Measurements from ENCODE around the gene DOCK8.

The DOCK8 gene

DNA sequence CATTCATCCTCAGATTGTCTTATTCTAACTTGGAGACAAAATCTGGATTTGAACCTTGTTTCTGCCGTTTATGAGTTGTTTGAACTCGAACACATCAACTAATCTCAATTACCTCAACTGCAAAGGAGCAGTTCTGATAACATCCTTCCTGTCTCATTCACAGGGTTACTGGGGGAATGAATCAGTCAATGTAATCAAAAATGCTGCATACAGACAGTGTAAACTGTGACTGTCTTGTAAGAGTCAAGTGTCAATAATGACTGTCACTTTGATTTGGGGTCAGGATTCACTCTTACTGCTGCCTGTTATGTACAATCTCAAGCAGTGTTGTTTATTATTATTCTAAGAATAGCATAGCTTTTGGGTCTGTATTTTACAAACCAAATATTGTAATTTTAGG lies 273.8 kb downstream of the DOCK8 start:
- H3K4me3 ChIP-seq (ENCODE audit: low read depth, low read length), result no peak overlapping the region

DNA sequence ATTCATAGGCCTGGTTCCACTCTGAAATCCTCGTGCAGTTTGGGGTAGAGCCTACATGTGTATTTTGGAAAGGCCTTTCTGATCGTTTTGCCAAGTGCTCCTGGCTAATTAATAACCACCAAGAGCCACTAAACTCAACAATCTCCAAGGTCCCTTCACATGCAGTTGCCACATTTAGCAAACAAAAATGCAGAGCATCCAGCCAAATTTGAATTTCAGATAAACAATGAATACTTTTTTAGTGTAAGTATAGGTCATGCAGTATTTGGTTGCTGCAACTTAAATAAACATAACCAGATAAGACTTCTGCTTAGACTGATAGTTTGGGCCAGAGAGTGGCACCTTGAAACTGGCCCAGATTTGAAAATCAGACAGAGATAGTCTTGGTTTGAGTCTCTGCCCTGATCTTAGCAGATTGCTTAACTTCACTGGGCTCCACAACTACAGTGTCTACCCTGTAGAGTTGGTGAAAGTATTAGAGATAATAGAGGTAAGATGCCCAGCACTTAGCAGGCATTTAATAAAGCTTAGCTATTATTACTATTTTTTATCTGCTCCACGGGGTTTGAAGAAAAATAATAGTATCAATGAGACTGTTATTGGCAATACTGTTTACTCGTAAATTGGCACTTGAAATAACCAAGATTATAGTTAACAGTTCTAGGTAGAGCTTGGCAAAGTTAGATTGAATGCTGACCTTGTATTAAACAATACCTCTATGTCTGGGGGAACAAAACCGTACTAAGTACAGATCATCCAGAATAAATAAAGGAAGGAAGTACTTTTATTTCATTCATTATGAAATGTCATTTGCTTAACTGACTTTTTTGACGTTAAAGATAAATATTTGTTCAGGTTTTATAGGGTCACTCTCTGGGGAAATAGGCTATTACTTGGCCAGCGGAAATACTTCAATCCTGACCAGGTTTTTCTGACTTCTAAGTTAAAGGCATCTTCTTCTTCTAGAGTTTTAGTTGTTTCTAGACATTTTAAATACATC lies 274.8 kb downstream of the DOCK8 start:
- no peak overlapping the region for H3K4me3 ChIP-seq (ENCODE audit: low read depth, low read length)

DNA sequence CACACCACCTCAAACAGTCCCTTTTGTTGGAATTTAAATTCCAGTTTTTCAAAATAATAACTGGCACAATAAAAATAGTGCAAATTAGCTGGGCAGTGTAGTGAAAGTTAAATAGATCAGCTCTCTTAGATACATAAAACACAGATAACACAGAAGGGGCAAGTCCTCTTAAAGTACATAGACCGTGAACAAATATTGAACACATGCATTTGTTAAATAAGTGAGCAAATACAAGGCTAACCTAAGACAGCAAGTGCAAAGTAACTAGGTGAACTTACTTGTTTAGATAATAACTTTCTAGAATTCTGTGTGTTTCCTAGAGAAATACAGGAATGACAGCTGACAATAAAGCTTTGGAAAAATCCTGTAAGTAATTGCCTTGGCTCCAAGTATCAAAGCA lies 280.1 kb downstream of the DOCK8 start:
- H3K4me3 ChIP-seq (ENCODE audit: low read depth, low read length), result no peak overlapping the region

DNA sequence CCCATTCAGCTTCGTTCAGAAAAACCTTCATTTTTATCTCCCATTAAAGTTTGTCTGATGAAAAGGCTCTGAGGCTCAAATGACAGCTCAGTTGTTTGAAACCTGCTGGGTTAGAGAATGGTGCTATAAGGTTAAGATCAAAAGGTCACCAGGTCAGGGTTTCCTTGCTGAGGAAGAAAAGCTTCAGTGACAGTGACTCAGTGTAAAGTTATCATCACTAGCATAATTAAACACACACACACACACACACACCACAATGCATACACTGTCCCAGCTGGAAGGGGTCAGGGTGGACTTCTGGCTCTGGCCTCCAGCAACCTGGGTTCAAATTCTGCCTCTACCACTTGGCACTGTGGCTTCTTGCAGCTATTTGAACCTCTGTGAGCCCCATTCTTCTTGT lies 281.1 kb downstream of the DOCK8 start:
- H3K4me3 ChIP-seq (ENCODE audit: low read depth, low read length), result no peak overlapping the region

DNA sequence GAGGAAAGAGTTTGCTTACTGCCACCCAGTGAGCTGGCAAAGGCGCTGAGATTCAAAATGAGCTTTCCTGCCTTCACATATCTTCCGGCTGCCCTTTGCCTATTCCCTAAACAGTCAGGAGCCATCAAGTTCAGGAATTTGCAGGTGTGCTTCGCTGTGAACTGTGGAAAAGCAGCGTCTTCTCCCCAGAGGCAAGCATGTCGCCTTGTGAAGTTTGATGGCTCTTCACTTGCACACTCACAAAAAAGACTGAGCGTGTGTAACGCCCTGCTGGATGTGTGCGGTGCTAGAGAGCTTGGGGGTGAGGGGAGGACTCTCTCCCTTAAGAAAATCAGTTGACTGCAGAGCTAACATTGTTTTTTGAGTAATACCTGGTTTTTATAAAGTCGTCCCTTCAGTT lies 288.7 kb downstream of the DOCK8 start:
- H3K4me3 ChIP-seq (ENCODE audit: low read depth, low read length), result no peak overlapping the region

DNA sequence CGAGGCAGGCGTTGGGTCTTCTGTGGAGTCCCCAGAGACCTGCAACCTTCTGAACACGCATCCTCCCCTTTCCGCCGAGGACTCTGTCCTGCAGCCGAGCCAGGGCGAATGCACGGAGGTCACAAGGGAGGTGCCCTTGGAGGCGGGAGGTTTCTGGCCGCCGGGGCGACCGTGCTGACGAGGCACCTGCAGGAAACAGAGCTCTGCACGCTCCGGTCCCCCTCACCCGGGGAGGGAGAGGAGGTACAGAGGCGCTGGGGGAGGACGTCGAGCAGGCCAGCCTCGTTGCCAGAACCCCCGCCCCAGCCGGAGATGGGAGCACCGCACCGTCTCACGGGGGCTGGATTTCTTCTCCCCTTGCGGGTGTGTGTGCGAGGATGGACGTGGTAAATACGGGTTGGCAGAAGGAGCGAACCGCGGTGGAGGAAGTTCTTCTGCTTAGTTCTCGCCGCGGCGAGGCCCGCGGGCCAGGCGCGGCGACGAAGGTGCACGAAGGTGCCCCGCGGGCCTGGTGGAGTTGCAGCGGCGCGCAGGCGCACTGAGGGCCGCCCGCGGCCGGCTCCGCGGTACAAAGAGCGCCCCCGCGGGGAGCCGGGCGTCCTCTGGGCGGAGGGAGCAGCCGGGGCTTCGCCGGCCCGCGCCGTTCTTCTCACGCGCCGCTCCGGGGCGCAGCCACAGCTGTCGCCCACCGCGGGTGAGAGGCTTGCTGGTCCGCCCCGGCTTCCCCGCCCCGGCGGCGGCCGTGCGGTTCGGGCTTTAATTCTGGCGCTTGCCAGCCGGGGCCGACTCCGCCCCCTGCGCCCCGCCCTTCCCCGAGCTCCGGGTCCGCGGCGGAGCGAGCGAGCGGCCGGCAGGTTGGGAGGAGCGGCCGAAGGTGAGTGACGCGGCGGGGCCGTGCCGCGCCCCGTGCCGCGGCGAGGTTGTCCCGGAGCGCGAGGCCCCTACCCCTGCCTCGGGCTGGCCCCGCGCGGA lies 289.5 kb downstream of the DOCK8 start, which contains the start of gene KANK1:
KANK1 (plus strand) TSS at position 815 of the 972 bp plus-strand sequence.
- H3K4me3 ChIP-seq (ENCODE audit: low read depth, low read length), result peak within 1 kb of the TSS; percentile 65

DNA sequence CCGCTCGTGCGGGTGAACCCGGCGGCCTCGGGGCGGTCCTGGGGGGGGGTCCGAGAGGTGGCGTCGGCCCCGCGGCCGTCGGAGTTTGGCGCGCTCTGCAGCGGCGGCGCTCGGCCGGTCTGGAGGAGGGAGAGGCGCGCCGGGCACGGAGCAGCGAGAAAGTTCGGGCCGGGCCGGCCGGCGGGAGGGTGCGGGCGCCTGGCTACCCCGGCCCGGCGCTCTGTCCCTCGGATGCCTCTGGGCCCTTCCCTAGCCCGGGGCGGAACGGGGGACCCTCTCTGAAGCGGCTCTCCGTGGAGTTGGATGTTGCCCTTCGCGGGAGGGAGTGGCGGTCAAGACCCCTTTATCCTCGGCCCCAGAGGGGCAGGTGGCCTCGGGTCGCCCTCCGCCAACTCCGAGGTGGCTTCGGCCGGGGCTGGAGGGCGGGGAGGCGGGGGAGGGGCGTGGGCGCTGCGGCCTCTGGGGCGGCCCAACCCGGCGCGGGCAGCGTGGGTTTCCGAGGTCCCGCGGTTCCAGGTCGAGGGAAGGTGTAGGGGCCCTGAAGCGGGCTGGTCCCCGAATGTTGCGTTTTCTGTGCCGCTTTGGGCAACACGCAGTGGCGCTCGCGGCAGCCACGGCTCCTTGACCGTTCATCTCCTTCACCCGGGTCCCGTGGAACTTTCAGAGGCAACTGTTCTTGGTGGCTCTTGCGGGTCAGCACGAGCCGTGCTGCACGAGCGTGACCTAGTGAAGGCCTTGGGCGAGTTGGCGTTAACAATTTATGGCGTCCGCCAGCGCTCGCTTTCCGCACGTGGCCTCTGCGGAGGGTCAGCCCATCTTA lies 290.5 kb downstream of the DOCK8 start:
- peak overlapping the region; percentile 65 for H3K4me3 ChIP-seq (ENCODE audit: low read depth, low read length)

DNA sequence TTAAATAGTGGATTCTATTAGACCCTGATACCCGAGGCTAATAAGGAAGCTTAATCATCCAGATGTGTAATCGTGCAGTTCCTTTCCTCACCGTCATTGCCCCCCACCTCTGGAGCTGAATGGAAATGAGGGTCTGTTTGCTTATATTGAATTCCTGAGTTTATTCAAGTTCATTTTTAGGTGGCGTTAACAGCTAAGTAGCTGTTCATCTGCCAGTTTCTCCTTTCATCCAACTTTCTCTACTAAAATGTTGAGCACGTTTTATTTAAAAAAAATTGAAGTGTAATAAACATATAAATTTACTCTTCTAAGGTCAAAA lies 291.0 kb downstream of the DOCK8 start:
- H3K4me3 ChIP-seq (ENCODE audit: low read depth, low read length), result peak overlapping the region; percentile 39

DNA sequence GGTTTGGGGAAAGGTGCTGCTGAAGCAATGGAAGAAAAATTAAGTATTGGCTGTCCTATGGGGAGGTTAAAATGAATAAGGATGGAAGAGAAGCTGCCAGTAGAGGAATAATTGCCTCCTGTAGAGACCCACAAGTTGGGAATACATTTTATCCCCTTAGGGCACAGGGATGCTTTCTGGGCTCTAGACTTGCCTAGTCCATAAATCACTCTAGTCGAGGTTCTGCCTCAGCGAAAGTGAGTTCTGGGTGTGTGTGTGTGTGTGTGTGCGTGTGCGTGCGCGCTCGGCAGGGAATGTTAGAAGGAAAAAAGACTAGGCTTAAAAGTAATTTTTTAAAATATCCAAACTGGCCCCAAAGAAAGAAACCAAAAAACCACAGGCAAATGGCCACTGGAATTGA lies 291.6 kb downstream of the DOCK8 start:
- H3K4me3 ChIP-seq (ENCODE audit: low read depth, low read length), result no peak overlapping the region

DNA sequence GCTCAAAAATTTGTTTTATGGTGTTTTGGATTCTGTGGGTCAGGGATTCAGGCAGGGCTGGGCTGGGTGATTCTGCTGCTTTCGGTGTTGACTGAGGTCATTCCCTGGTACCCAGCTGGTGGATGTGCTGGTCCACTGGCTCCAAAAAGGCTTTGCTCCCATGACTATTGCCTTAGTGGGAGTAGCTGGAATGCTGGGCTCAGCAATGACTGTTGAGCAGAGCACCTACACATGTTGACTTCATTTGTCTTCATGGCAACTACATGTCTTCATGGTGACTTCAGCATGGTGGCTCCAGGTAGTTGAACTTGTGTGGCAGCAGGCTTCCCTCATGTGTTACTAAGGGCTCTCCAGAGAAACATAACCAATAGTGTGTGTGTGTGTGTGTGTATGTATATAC lies 297.2 kb downstream of the DOCK8 start:
- H3K4me3 ChIP-seq (ENCODE audit: low read depth, low read length), result no peak overlapping the region

DNA sequence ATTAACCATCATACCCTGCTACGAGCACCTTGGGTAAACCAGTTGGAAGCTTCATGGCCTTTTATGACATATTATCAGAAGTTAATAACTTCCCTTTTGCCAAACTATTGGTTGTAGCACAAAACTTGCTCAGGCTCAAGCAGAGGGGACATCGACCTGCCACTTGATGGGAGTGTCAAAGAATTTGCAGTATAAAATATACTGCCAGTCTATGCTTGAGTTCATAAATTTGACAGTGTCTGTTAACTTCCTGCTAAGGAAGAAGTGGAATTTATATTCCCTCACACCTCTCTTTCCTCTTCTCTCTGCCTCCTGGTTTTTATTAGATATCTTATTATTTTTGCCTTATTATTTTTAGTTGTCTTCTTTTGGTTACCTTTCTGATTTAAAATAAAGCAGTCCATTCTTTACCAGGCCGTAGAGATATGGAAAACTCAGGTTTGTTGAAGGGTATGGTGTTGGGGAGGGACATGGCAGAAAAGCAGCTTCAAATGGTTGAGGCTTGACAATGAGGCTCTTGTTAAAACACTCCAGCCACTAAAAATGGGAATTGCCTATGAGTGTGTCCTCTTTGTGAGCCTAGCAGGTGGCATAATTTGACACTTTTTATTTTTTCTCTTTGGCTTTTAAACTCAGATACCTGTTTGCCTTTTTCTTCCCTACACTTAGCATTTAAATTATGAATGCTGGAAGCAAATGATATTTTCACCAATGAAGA lies 298.0 kb downstream of the DOCK8 start:
- H3K4me3 ChIP-seq (ENCODE audit: low read depth, low read length), result no peak overlapping the region

Measured in iPS-11a (cell line).